Measurements from ENCODE around the gene TLCD2. TPM values are rescaled to one million over a fixed set of nuclear protein-coding genes. Genes with fewer than 3 reads are reported as not detected.

Gene TLCD2
- total RNA-seq, 1 donor from 2014 or later, result 4.0 TPM

DNA sequence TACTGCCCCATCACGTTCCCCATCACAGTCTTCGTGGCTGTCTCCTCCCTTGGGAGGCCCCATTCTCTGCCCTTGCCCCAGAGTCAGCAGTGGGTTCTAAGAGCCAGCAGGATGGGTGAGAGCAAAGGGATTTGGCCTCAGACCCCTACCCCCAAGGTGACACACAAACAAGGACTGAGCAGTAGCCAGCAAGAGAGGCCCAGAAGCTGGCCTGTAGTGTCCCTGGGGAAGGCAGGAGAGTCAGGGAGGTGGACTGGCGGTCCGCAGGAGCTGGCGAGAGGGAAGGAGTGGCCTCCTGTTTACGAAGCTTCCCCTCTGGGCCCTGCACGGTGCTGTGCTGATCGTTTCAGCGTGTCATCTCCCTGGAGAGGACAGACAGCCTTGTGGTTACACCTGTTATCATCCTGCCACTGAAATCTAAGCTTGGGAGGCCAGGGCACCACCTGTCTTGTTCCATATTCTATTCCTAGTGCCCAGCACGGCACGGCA lies 22.7 kb upstream of the TLCD2 start:
- H3K27me3 Mint-ChIP-seq, result no peaks in the 10 kb centered on the region

DNA sequence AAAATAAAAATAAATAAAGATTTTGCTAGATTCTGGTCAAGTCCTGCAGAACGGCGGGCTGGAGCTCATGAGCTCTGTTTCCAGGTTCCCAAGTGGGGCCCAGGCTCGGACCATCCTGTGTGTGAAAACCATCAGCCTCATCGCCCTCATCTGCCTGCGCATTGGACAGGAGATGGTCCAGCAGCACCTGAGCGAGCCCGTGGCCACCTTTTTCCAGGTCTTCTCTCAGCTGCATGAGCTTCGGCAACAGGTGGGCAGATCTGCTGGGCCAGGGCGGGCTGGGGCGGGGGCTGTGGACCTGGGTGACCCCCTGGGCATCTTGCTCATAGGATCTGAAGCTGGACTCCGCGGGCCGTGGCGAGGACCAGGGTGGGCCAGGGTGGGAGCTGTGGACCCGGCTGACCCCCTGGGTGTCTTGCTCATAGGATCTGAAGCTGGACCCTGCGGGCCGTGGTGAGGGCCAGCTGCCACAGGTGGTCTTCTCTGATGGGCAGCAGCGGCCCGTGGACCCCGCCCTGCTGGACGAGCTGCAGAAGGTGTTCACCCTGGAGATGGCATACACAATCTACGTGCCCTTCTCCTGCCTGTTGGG lies 22.2 kb upstream of the TLCD2 start:
- TF ChIP-seq, protein P1, sequence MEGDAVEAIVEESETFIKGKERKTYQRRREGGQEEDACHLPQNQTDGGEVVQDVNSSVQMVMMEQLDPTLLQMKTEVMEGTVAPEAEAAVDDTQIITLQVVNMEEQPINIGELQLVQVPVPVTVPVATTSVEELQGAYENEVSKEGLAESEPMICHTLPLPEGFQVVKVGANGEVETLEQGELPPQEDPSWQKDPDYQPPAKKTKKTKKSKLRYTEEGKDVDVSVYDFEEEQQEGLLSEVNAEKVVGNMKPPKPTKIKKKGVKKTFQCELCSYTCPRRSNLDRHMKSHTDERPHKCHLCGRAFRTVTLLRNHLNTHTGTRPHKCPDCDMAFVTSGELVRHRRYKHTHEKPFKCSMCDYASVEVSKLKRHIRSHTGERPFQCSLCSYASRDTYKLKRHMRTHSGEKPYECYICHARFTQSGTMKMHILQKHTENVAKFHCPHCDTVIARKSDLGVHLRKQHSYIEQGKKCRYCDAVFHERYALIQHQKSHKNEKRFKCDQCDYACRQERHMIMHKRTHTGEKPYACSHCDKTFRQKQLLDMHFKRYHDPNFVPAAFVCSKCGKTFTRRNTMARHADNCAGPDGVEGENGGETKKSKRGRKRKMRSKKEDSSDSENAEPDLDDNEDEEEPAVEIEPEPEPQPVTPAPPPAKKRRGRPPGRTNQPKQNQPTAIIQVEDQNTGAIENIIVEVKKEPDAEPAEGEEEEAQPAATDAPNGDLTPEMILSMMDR (conservative IDR thresholded peaks at IDR 0.05), result no peak
- Mint-ChIP-seq H3K27me3 (no peaks in the 10 kb centered on the region), H3K36me3 (no peaks in the 10 kb centered on the region), H3K27ac (no peak overlapping the region), H3K4me1 (ENCODE audit: unreplicated experiment) (no peaks in the 10 kb centered on the region), H3K9me3 (no peaks in the 10 kb centered on the region), H3K4me3 (no peak overlapping the region)
- DNase-seq (ENCODE audit: extremely low spot score, unreplicated experiment), result no peak

More for the DNA sequence above, 22.7 kb upstream of the TLCD2 start:
- Mint-ChIP-seq H3K4me1 (ENCODE audit: unreplicated experiment) (no peaks in the 10 kb centered on the region), H3K36me3 (no peaks in the 10 kb centered on the region), H3K9me3 (no peaks in the 10 kb centered on the region), H3K27ac (no peak overlapping the region), H3K4me3 (no peak overlapping the region)
- DNase-seq (ENCODE audit: extremely low spot score, unreplicated experiment), result no peak
- TF ChIP-seq, protein P1 (conservative IDR thresholded peaks at IDR 0.05), result no peak

DNA sequence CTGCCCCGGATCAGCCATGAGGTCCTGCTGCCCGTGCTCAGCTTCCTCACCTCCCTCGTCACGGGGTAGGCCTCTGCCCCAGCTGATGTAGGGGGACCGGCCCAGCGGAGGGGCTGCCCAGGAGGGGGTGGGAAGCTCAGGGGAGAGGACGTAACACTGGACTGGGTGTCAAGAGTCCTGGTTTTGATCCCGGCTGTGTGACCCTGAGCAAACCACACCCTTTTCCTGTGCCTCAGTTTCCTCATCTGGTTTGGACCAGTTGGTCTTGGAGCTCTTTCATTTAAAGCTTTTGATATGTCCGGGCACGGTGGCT lies 21.0 kb upstream of the TLCD2 start:
- DNase-seq (ENCODE audit: extremely low spot score, unreplicated experiment), result no peak
- Mint-ChIP-seq H3K36me3 (no peaks in the 10 kb centered on the region), H3K4me1 (ENCODE audit: unreplicated experiment) (no peaks in the 10 kb centered on the region), H3K27ac (no peak overlapping the region), H3K27me3 (no peaks in the 10 kb centered on the region), H3K4me3 (no peak overlapping the region), H3K9me3 (no peaks in the 10 kb centered on the region)
- TF ChIP-seq, protein P1 (conservative IDR thresholded peaks at IDR 0.05), result no peak

- TF ChIP-seq, protein P1 (conservative IDR thresholded peaks at IDR 0.05), result no peak
- no peaks in the 10 kb centered on the region for H3K27me3 Mint-ChIP-seq
- no peaks in the 10 kb centered on the region for H3K9me3 Mint-ChIP-seq
- H3K4me1 Mint-ChIP-seq (ENCODE audit: unreplicated experiment), result no peaks in the 10 kb centered on the region
- H3K36me3 Mint-ChIP-seq, result no peaks in the 10 kb centered on the region
- H3K4me3 Mint-ChIP-seq, result no peak overlapping the region
- no peak overlapping the region for H3K27ac Mint-ChIP-seq
- no peak for DNase-seq (ENCODE audit: extremely low spot score, unreplicated experiment)
Observed at GRCh38 chr17:1730326-1731193, 20.4 kb upstream of the TLCD2 start.

- Mint-ChIP-seq H3K27ac (no peak overlapping the region), H3K4me3 (no peak overlapping the region), H3K4me1 (ENCODE audit: unreplicated experiment) (no peaks in the 10 kb centered on the region), H3K27me3 (no peaks in the 10 kb centered on the region), H3K9me3 (no peaks in the 10 kb centered on the region), H3K36me3 (no peaks in the 10 kb centered on the region)
- TF ChIP-seq, protein P1 (conservative IDR thresholded peaks at IDR 0.05), result no peak
- no peak for DNase-seq (ENCODE audit: extremely low spot score, unreplicated experiment)
Observed at GRCh38 chr17:1729966-1730325, 19.8 kb upstream of the TLCD2 start.
